BLaER1 (cell line): ENCODE measurements around the gene ARID3A.
A peak's percentile ranks its signal among the peaks of the same experiment; 100 is the strongest.
"Not testable (repeated sequence)": the region's sequence is repeated elsewhere in the genome, so short reads cannot be mapped to it uniquely, and the experiment has no call there.

ENCODE experiments used
- H3K27ac ChIP-seq: shearing (Covaris generic); formaldehyde crosslinking; 2 replicates; pipeline ENCODE4 v1.8.1; 2022
- H3K27me3 ChIP-seq: shearing (Covaris generic); formaldehyde crosslinking; 2 replicates; pipeline ENCODE4 v1.8.1; 2022
- H3K36me3 ChIP-seq: shearing (Covaris generic); formaldehyde crosslinking; 2 replicates; pipeline ENCODE4 v1.8.1; 2022
- H3K4me1 ChIP-seq: shearing (Covaris generic); formaldehyde crosslinking; 2 replicates; pipeline ENCODE4 v1.8.1; 2022
- H3K4me2 ChIP-seq: shearing (Covaris generic); formaldehyde crosslinking; 2 replicates; pipeline ENCODE4 v1.8.1; 2022
- H3K4me3 ChIP-seq: shearing (Covaris generic); formaldehyde crosslinking; 2 replicates; pipeline ENCODE4 v1.8.1; 2022
- H3K9ac ChIP-seq: shearing (Covaris generic); formaldehyde crosslinking; 2 replicates; pipeline ENCODE4 v1.8.1; 2022
- H3K9me3 ChIP-seq: shearing (Covaris generic); formaldehyde crosslinking; 2 replicates; pipeline ENCODE4 v1.8.1; 2022
- H4K20me1 ChIP-seq: shearing (Covaris generic); formaldehyde crosslinking; 2 replicates; pipeline ENCODE4 v1.8.1; 2022
- Cebpa-rat ChIP-seq: shearing (Covaris generic); IDR thresholded peaks from 2 replicates; pipeline ENCODE4 v1.8.1; 2022

ARID3A gene

DNA sequence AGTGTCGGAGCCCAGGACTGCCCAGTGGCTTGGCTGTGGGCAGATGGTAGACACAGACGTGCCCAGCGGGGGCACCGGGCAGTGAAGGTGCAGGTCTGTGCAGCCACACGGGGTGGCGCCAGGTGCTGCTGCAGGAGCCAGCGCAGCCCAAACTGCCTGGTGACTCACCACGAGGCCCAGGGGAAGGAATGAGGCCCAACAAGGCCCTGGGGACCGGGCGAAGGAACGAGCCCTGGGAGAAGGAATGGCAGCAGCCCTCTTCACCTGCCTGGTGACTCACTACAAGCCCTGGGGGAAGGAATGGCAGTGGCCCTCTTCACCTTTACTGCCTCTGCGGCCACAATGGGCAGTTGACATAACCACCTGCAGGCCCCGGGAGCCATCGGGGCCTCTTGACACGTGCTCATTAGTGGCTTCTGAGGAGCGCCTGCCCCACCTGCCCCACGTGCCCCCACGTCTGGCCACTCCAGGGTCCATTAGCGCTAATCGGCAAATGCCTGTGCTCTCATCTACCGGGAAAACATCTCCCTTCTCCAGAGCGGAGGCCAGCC is 42.1 kb upstream of the ARID3A start:
- H3K4me3 ChIP-seq, result no peak overlapping the region
- peaks cover 47% of the 10 kb centered on the region for H4K20me1 ChIP-seq
- H3K4me2 ChIP-seq, result no peak overlapping the region
- peaks cover 97% of the 10 kb centered on the region for H3K36me3 ChIP-seq
- no peaks in the 10 kb centered on the region for H3K9me3 ChIP-seq
- no peaks in the 10 kb centered on the region for H3K4me1 ChIP-seq
- no peak for TF ChIP-seq Cebpa-rat
- no peak overlapping the region for H3K9ac ChIP-seq
- H3K27ac ChIP-seq, result no peak overlapping the region
- no peaks in the 10 kb centered on the region for H3K27me3 ChIP-seq

DNA sequence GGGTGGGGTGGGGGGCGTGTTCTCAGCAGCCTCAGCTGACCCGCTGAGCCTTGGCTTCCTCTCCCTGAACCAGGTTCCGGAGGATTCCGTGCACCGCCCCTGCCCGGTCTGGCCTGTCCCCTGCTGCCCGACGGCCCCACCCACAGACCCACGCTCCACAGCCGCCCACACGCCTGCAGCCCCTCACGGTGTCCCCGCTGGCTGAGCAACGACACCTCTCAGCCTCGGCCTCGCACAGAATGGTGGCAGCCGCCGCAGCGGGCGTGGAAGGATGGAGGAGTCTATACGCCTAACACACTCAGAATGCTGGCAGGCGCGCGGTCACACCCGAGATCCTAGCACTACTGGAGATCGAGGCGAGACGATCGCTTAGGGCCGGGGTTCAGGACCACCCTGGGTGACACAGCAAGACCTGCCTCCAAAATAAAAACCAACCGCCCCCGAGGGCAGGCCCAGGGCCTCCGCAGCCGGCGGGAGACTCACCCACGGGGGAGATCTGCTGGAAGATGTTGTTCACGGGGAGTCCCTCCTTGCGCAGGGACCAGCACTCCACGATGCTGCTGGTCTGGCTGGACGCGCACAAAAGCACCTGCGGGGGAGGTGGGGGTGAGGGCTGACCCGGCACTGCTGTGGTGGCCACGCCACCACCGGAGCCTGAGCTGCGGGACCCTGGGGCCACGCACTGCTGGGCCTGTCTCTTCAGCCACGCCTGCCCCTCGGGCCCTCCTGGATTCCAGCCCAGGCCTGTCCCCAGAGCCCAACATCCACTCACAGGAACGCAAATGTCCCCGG is 41.2 kb upstream of the ARID3A start:
- Histone ChIP-seq H3K9ac (no peak overlapping the region; the same call in 1 of the 2 replicates), H3K9me3 (no peaks in the 10 kb centered on the region), H3K36me3 (peaks cover 100% of the 10 kb centered on the region), H3K27ac (no peak overlapping the region), H3K4me2 (no peak overlapping the region), H3K4me1 (no peaks in the 10 kb centered on the region), H3K4me3 (no peak overlapping the region), H3K27me3 (no peaks in the 10 kb centered on the region), H4K20me1 (peaks cover 56% of the 10 kb centered on the region)
- no peak for TF ChIP-seq Cebpa-rat

DNA sequence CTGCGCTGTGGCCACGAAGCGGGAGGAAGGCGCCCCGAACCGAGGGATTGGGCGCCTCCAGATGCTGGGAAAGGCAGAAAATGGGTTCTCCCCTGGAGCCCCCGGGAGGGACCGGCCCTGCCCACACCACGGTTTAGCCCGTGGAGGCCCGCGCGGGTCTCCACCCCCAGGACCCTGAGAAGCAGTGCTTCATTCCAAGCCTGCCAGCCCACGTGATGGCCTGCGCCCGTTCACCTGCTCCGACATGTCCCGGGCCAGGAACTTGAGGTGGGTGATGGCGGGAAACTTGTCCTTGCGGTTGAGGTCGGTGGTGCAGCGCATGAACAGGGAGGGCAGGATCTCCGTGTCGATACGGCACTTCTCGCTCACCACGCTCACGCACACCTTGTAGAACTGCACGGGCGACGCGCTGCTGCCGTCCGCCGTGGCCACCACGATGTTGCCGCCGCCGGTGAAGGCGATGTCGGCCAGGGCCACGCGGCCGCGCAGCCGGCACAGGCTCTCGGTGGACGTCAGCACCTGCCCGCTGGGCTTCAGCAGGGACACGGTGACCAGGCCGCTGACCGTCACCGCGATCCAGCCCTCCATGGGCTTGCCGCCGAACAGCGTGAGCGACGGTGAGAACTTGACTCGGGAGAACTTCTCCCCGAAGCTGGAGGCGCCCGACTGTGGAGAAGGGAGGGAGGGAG is 40.2 kb upstream of the ARID3A start:
- no peak for TF ChIP-seq Cebpa-rat
- no peaks in the 10 kb centered on the region for H3K4me1 ChIP-seq

DNA sequence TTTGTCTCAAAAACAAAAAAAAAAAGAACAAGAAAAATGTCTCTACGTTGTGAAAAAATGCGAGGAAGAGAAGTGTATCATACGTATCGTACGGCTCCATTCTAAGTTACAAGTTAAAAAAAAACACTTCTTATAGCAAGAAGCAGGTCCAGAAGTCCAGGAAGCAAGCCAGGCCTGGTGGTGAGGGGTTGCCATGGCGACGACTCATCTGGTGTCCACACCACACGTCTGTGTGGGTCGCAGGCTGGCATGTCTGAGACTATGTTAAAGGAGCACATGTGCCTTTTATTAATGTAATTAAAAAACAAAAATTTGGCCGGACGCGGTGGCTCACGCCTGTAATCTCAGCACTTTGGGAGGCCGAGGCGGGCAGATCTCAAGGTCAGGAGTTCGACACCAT is 38.8 kb upstream of the ARID3A start:
- peaks cover 93% of the 10 kb centered on the region for H3K36me3 ChIP-seq
- H3K27me3 ChIP-seq, result no peaks in the 10 kb centered on the region
- no peak for TF ChIP-seq Cebpa-rat
- peaks cover 4% of the 10 kb centered on the region; the same call in 1 of the 2 replicates for H3K4me1 ChIP-seq
- peaks cover 66% of the 10 kb centered on the region for H4K20me1 ChIP-seq
- H3K4me3 ChIP-seq, result no peak overlapping the region
- H3K9ac ChIP-seq, result no peak overlapping the region
- H3K9me3 ChIP-seq, result no peaks in the 10 kb centered on the region
- H3K27ac ChIP-seq, result no peak overlapping the region
- H3K4me2 ChIP-seq, result no peak overlapping the region

More for the DNA sequence above, 40.2 kb upstream of the ARID3A start:
- no peaks in the 10 kb centered on the region for H3K9me3 ChIP-seq
- no peak overlapping the region for H3K4me2 ChIP-seq
- H3K4me3 ChIP-seq, result no peak overlapping the region
- no peak overlapping the region for H3K27ac ChIP-seq
- no peak overlapping the region for H3K9ac ChIP-seq
- peaks cover 100% of the 10 kb centered on the region for H3K36me3 ChIP-seq
- H3K27me3 ChIP-seq, result no peaks in the 10 kb centered on the region
- H4K20me1 ChIP-seq, result peaks cover 66% of the 10 kb centered on the region; the same call in 1 of the 2 replicates

DNA sequence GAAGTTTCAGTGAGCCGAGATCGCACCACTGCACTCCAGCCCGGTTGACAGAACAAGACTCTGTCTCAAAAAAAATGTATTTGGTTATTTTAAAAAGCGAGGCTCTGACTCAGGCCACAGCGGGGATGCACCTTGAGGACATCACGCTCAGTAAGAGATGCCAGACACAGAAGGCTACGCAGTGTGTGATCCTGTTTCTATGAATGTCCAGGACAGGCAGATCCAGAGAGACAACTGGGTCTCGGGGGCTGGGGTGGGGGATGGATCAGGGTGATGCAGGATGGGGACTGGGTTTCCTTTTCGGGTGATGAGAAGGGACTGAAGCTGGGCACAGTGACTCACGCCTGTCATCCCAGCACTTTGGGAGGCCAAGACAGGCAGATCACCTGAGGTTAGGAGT is 38.2 kb upstream of the ARID3A start:
- Histone ChIP-seq H3K27ac (no peak overlapping the region), H4K20me1 (peaks cover 66% of the 10 kb centered on the region), H3K9ac (no peak overlapping the region), H3K4me1 (peaks cover 5% of the 10 kb centered on the region; the same call in 1 of the 2 replicates), H3K4me2 (no peak overlapping the region), H3K4me3 (no peak overlapping the region), H3K27me3 (no peaks in the 10 kb centered on the region), H3K9me3 (no peaks in the 10 kb centered on the region), H3K36me3 (peaks cover 88% of the 10 kb centered on the region)
- no peak for TF ChIP-seq Cebpa-rat

DNA sequence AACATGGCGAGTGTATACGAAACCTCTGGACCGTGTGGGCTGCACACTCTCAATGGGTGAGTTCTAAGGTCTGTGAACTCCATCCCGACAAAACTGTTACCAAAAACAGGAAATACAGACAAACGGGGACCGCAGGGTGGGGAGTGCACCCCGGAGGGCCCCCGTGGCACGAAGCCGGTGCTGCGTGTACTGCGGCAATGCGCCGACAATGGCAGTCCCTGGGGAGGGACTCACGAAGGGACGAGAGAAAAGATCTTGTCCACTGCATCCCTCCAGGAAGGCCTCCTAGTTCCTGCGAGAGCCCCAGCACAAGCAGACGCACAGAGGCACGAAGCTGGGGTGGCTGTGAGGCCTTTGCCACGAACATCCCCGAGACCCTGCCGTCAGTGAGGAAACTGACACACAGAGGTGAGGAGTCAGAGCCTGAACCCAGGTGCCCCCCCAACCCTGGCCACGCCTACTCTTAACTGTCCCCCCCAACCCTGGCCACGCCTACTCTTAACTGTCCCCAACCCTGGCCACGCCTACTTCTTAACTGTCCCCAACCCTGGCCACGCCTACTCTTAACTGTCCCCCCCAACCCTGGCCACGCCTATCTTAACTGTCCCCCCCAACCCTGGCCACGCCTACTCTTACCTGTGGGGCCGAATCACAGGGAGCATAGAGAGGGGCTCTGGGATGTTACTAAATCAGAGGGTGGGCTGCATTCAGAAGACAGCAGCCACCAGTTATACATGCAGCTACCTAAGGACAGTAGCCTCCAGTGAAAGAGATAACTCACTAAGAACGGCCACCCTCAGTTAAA is 37.1 kb upstream of the ARID3A start:
- H3K4me3 ChIP-seq, result no peak overlapping the region
- peaks cover 76% of the 10 kb centered on the region for H3K36me3 ChIP-seq
- no peak overlapping the region for H3K27ac ChIP-seq
- peaks cover 66% of the 10 kb centered on the region for H4K20me1 ChIP-seq
- H3K4me2 ChIP-seq, result no peak overlapping the region
- peaks cover 10% of the 10 kb centered on the region for H3K4me1 ChIP-seq
- no peaks in the 10 kb centered on the region for H3K27me3 ChIP-seq
- H3K9ac ChIP-seq, result no peak overlapping the region
- H3K9me3 ChIP-seq, result no peaks in the 10 kb centered on the region
- TF ChIP-seq Cebpa-rat, result no peak

DNA sequence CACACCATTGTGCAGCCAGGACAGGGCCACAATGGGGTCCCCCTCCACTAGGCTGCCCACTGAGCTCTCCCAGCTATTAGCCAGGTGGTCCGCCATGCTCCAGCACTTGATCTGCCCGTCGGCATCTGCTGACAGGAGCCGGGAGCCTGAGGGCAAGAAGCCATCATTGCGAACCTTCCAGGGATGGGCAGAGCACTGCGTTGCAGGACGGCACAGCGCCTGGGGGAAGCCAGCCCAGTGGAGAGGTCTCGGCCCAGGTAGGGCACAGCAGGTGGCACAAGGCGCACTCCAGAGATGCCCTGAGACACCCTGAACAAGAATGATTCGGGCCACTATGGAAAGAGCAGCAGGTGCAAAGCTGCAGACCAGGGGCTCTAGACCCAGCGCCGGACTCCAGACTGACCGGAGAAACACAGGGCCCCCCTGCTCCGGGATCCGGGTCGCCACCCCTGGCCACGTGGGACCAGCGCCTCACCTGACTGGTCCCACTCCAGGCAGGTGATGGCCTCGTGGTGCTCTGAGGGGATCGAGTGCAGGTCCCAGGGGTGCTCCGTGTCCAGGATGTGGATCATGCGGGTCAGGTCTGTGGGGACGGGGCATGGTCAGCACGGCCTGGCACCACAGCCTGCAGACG is 36.1 kb upstream of the ARID3A start:
- Histone ChIP-seq H4K20me1 (peaks cover 63% of the 10 kb centered on the region), H3K4me1 (peaks cover 12% of the 10 kb centered on the region), H3K27ac (no peak overlapping the region), H3K36me3 (peaks cover 66% of the 10 kb centered on the region), H3K27me3 (no peaks in the 10 kb centered on the region), H3K9me3 (no peaks in the 10 kb centered on the region), H3K4me2 (no peak overlapping the region), H3K9ac (no peak overlapping the region), H3K4me3 (no peak overlapping the region)
- TF ChIP-seq Cebpa-rat, result no peak

DNA sequence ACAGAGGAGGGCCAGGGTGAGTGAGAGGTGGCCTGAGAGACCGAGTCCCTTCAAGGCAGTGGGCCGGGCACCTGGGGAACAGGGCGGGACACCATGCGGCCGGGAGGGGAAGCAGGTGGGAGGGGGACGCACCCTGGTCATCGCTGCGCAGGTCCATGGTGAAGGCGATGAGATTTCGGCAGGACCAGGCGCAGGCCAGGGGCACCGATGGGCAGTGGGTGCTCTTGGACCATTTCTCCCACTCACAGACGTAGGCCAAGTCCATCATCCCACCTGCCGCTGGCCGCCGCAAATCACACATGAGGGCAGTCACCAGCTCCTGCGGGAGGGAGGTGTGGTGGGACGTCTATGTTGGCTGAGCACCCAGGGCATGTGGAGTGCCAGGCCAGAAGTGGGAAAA is 35.0 kb upstream of the ARID3A start:
- H3K27ac ChIP-seq, result no peak overlapping the region
- H3K4me2 ChIP-seq, result no peak overlapping the region
- no peak overlapping the region for H3K9ac ChIP-seq
- H4K20me1 ChIP-seq, result peaks cover 54% of the 10 kb centered on the region
- no peaks in the 10 kb centered on the region for H3K9me3 ChIP-seq
- peaks cover 12% of the 10 kb centered on the region for H3K4me1 ChIP-seq
- TF ChIP-seq Cebpa-rat, result no peak
- H3K36me3 ChIP-seq, result peaks cover 59% of the 10 kb centered on the region
- H3K4me3 ChIP-seq, result no peak overlapping the region
- no peaks in the 10 kb centered on the region for H3K27me3 ChIP-seq

DNA sequence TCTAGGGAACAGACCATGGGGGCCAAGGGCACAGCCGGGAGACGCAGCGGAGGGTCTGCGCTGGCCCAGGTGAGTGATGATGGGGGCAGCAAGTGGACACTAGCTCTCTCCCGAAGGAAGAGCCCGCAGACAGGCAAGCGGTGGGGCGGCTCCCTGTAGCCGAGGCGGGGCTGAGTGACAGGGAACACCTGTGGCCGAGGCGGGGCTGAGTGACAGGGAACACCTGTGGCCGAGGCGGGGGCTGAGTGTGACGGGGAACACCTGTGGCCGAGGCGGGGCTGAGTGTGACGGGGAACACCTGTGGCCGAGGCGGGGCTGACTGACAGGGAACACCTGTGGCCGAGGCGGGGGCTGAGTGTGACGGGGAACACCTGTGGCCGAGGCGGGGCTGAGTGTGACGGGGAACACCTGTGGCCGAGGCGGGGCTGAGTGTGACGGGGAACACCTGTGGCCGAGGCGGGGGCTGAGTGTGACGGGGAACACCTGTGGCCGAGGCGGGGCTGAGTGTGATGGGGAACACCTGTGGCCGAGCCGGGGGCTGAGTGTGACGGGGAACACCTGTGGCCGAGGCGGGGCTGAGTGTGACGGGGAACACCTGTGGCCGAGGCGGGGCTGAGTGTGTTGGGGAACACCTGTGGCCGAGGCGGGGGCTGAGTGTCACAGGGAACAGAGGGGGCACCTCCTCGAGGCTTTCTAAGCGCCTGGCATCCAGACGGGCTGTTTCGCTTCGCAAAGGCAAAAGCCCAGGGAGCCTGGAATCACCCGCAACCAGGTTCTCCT is 34.2 kb upstream of the ARID3A start:
- Histone ChIP-seq H3K4me3 (peak overlapping the region; percentile 81), H3K4me1 (peaks cover 12% of the 10 kb centered on the region), H4K20me1 (peaks cover 47% of the 10 kb centered on the region), H3K4me2 (peak overlapping the region; percentile 94), H3K27ac (peak overlapping the region; percentile 98; the same call in 1 of the 2 replicates), H3K36me3 (peaks cover 59% of the 10 kb centered on the region), H3K9ac (peak overlapping the region; percentile 96)
- not testable (repeated sequence) for H3K27me3 ChIP-seq, H3K9me3 ChIP-seq
